K562 (cell line): ENCODE results near the gene ANXA4. TPM values are rescaled to one million over a fixed set of nuclear protein-coding genes. Genes with fewer than 3 reads are reported as not detected.

ENCODE experiments used
- ATAC-seq: fragments of 200-7000 bp; cut with Tn5 transposase; 3 replicates; pipeline ENCODE4 v1.9.1; 2020; ENCODE audit warnings: moderate library complexity
- BruUV-seq: library from RNA; stranded (reverse); fragments of 400-500 nt; replicated peaks from 2 replicates; lab custom pipeline; 2021; lab: Mats Ljungman, UMichigan
- CTCF ChIA-PET: fragments of 300-600 bp; formaldehyde crosslinking; extraction: SDS; loops from one replicate; lab custom pipeline; 2021; ENCODE audit warnings: low intra/inter-chr PET ratio; lab: Yijun Ruan, JAX
- POLR2A ChIA-PET: fragments of 300-600, 350-650 bp; sonication (Branson Sonifier 250); formaldehyde crosslinking; extraction: SDS; loops from one replicate; lab custom pipeline; 2021; ENCODE audit warnings: antibody characterized with exemption, inconsistent platforms; lab: Yijun Ruan, JAX
- DNase-seq, 4 experiments: peaks; one replicate each; pipeline versions ENCODE4 v3.0.0 to v3.0.0-alpha.2; 2011 to 2018; ENCODE audit warnings: low spot score in 3 of 4, mixed read lengths in 3 of 4; ENCODE audit errors: extremely low read depth in 1 of 4
- FAIRE-seq: peaks from 2 replicates; lab custom pipeline; 2011; peaks lifted over from hg19 to GRCh38; lab: Jason Lieb, UNC
- H2AFZ ChIP-seq: 2 replicates; pipeline ENCODE4 v1.6.0; 2011; ENCODE audit warnings: low read depth, low read length, control low read depth, inconsistent platforms
- H3K27ac ChIP-seq: fragments of 200-600 bp; 3 replicates; pipeline ENCODE4 v1.8.0; 2011; ENCODE audit warnings: low read depth, mild to moderate bottlenecking, control low read depth, inconsistent platforms, low read length, moderate library complexity, mixed read lengths; ENCODE audit errors: extremely low read depth
- H3K27me3 ChIP-seq, 2 experiments: fragments of 300-600 bp in 1 of 2; 2 replicates in 1 of 2; 3 replicates in 1 of 2; pipeline versions ENCODE4 v1.6.0 to v1.8.0; 2011; ENCODE audit warnings: inconsistent platforms in 2 of 2, low read length in 2 of 2, mild to moderate bottlenecking in 1 of 2, mixed read lengths in 1 of 2, moderate library complexity in 1 of 2; ENCODE audit not compliant: control insufficient read depth in 2 of 2, insufficient read depth in 2 of 2
- H3K36me3 ChIP-seq: fragments of 300-600 bp; 3 replicates; pipeline ENCODE4 v1.8.0; 2011; ENCODE audit warnings: mild to moderate bottlenecking, low read length, inconsistent platforms; ENCODE audit not compliant: control insufficient read depth, insufficient read depth
- H3K4me1 ChIP-seq, 2 experiments: fragments of 200-600 bp in 1 of 2; replicated peaks in 1 of 2; 2 replicates in 1 of 2; 3 replicates in 1 of 2; pipeline versions ENCODE4 v1.5.1 to v1.8.0; 2011; ENCODE audit warnings: inconsistent platforms in 2 of 2, low read length in 2 of 2, mild to moderate bottlenecking in 1 of 2, mixed read lengths in 1 of 2, moderate library complexity in 1 of 2; ENCODE audit not compliant: control insufficient read depth in 2 of 2, insufficient read depth in 2 of 2
- H3K4me2 ChIP-seq: 2 replicates; pipeline ENCODE4 v1.6.1; 2011; ENCODE audit warnings: low read length, control low read depth, inconsistent platforms, mixed read lengths; ENCODE audit not compliant: insufficient read depth
- H3K4me3 ChIP-seq: fragments of 200-600 bp; sonication (generic), shearing (Covaris generic); 2 replicates; pipeline ENCODE4 v1.5.1; 2016; ENCODE audit warnings: control low read depth, inconsistent platforms
- H3K79me2 ChIP-seq: fragments of 200-600 bp; 3 replicates; pipeline ENCODE4 v1.8.0; 2011; ENCODE audit warnings: low read length, inconsistent platforms; ENCODE audit not compliant: control insufficient read depth, insufficient read depth
- H3K9ac ChIP-seq, 2 experiments: 2 replicates each; pipeline versions ENCODE4 v1.6.0 to v1.6.1; 2011; ENCODE audit warnings: low read depth in 2 of 2, low read length in 2 of 2, control low read depth in 1 of 2, inconsistent platforms in 1 of 2, mild to moderate bottlenecking in 1 of 2, mixed read lengths in 1 of 2; ENCODE audit not compliant: insufficient read depth in 1 of 2
- H3K9me1 ChIP-seq: one replicate; pipeline ENCODE4 v1.6.0; 2011; ENCODE audit warnings: inconsistent platforms, mild to moderate bottlenecking, low read length, moderate library complexity; ENCODE audit not compliant: control insufficient read depth, insufficient read depth
- H3K9me3 ChIP-seq: replicated peaks from 2 replicates; pipeline ENCODE4 v1.5.1; 2011; ENCODE audit warnings: low read depth, low read length, inconsistent platforms; ENCODE audit not compliant: control insufficient read depth, insufficient read depth
- H4K20me1 ChIP-seq: replicated peaks from 2 replicates; pipeline ENCODE4 v1.6.1; 2011; ENCODE audit warnings: low read length, inconsistent platforms, mixed read lengths; ENCODE audit not compliant: control insufficient read depth, insufficient read depth
- CHCHD3 ChIP-seq: fragments of 250-450 bp; sonication (Bioruptor Pico); IDR thresholded peaks from 2 replicates; pipeline ENCODE4 v2.1.2; 2022; ENCODE audit warnings: mild to moderate bottlenecking
- FOXP4 ChIP-seq: sonication (generic); formaldehyde crosslinking; IDR thresholded peaks from 2 replicates; pipeline ENCODE4 v1.8.0; 2022; ENCODE audit warnings: mild to moderate bottlenecking, missing genetic modification reagents, borderline replicate concordance
- HNRNPL ChIP-seq: fragments of 200-400 bp; formaldehyde crosslinking; IDR thresholded peaks from 2 replicates; pipeline ENCODE4 v1.6.1; 2017; ENCODE audit warnings: low read depth, mild to moderate bottlenecking, low read length
- KAT7 ChIP-seq: sonication (generic); formaldehyde crosslinking; IDR thresholded peaks from 2 replicates; pipeline ENCODE4 v1.8.0; 2022; ENCODE audit warnings: missing genetic modification reagents, mild to moderate bottlenecking, borderline replicate concordance
- NFE2 ChIP-seq: IDR thresholded peaks from 2 replicates; pipeline ENCODE4 v1.6.1; 2014; ENCODE audit warnings: antibody characterized with exemption, low read depth
- RBM25 ChIP-seq: fragments of 200-400 bp; formaldehyde crosslinking; IDR thresholded peaks from 2 replicates; pipeline ENCODE4 v1.6.1; 2018; ENCODE audit warnings: low read length, low read depth, moderate library complexity; ENCODE audit not compliant: severe bottlenecking
- SRSF1 ChIP-seq: fragments of 200-400 bp; formaldehyde crosslinking; IDR thresholded peaks from 2 replicates; pipeline ENCODE4 v1.6.1; 2017; ENCODE audit warnings: mild to moderate bottlenecking, low read depth, low read length, moderate library complexity
- TAF7 ChIP-seq: fragments of 450-650 bp; IDR thresholded peaks from 2 replicates; pipeline ENCODE4 v1.6.1; 2016; ENCODE audit warnings: missing genetic modification characterization, missing compliant biosample characterization
- ZMIZ1 ChIP-seq, 2 experiments: fragments of 150-350 bp in 1 of 2; IDR thresholded peaks; 2 replicates each; pipeline ENCODE4 v1.6.1; 2012 to 2016; ENCODE audit warnings: low read depth in 2 of 2, low read length in 2 of 2, mild to moderate bottlenecking in 1 of 2, moderate library complexity in 1 of 2
- ZNF740 ChIP-seq, 3 experiments: fragments of 200-800 bp in 1 of 3; sonication (Bioruptor generic) in 1 of 3; sonication (generic) in 1 of 3; formaldehyde crosslinking in 1 of 3; IDR thresholded peaks; 2 replicates each; pipeline versions ENCODE4 v1.6.1 to v1.8.0; 2016 to 2022; ENCODE audit warnings: mild to moderate bottlenecking in 2 of 3, missing compliant biosample characterization in 2 of 3, missing genetic modification characterization in 2 of 3, missing genetic modification reagents in 1 of 3
- WGBS: fragments of 100-300 bp; shearing (Covaris generic); methylation state at CpG from one replicate; pipeline ENCODE4 v1.1.6; 2016; ENCODE audit warnings: low coverage, mixed read lengths; ENCODE audit not compliant: insufficient coverage; ENCODE audit errors: missing lambda C conversion rate; 5-methylcytosine and 5-hydroxymethylcytosine counted together
- in situ Hi-C: fragments of 300-500 bp; cut with MboI; formaldehyde crosslinking; loops from 4 replicates; pipeline ENCODE4 v1.15.0; 2018; ENCODE audit warnings: inconsistent platforms, mixed read lengths
- intact Hi-C: fragments of 100-400 bp; cut with micrococcal nuclease; formaldehyde crosslinking; loops from 2 replicates; pipeline ENCODE4 v1.14.2; 2022
- polyA plus RNA-seq, 8 experiments: library from polyadenylated mRNA; depleted of rRNA in 4 of 8; stranded (reverse) in 5 of 8; unstranded in 3 of 8; fragments of >200 nt; fragmentation: Nextera tagmentation in 2 of 8; fragmentation: Illumina TruSeq in 1 of 8; extraction: Ambion mirVana in 2 of 8; extraction: Trizol in 1 of 8; gene quantifications; 2 replicates each; pipeline versions ENCODE4 v1.2.1 to v1.2.3, GENCODE V29; 2011 to 2014; ENCODE audit warnings: inconsistent platforms in 1 of 8, missing spikeins in 1 of 8
- total RNA-seq, 7 experiments: library from RNA; depleted of rRNA in 6 of 7; stranded (reverse); fragments of >200 nt in 6 of 7; fragmentation: Illumina TruSeq in 2 of 7; extraction: Trizol in 2 of 7; gene quantifications; 2 replicates each; pipeline versions ENCODE4 v1.2.1 to v1.2.3, GENCODE V29; 2011 to 2021; ENCODE audit warnings: low replicate concordance in 1 of 7
- TF ChIP-seq, protein P1 (sequence below): fragments of 450-650 bp; formaldehyde crosslinking; IDR thresholded peaks from 2 replicates; pipeline ENCODE4 v1.4.0; 2020; ENCODE audit warnings: mild to moderate bottlenecking, moderate library complexity
- TF ChIP-seq, protein P2 (sequence below): sonication (generic); formaldehyde crosslinking; IDR thresholded peaks from 2 replicates; pipeline ENCODE4 v1.8.1; 2022; ENCODE audit warnings: missing genetic modification reagents

ANXA4 gene
- total and polyA plus RNA-seq, 9 of the 15 experiments (the other 6 are each of a cell fraction or from before 2014, with no cell fraction given): 3.4 to 13.6 (median 11.6) TPM

- no peak overlapping the region for H3K9ac ChIP-seq
- ATAC-seq: no peak
- no peaks in the 10 kb centered on the region; a peak in 1 of 5 replicates for H3K4me1 ChIP-seq
- no peak overlapping the region for H3K4me3 ChIP-seq
- H3K4me2 ChIP-seq: no peak overlapping the region
- no peak overlapping the region for H3K27ac ChIP-seq
- no peaks in the 10 kb centered on the region for H3K36me3 ChIP-seq
- no peaks in the 10 kb centered on the region for H3K9me3 ChIP-seq
- H3K9me1 ChIP-seq: no peaks in the 10 kb centered on the region
- no peak for FAIRE-seq
- intact Hi-C loops (no loop called here), in situ Hi-C loops (no loop called here)
- H3K79me2 ChIP-seq: no peaks in the 10 kb centered on the region
- ChIA-PET POLR2A (interaction anchor here (1.3 to 2.2 kb wide), 2 partner anchors 10 to 150 kb away, joined by 3 to 11 read pairs; no protein-coding TSS in a partner anchor), CTCF (no interaction called here)
- DNase-seq: no peak
- H4K20me1 ChIP-seq: no peaks in the 10 kb centered on the region
- 71% methylated on average over 1 of the region's 1 CpG for WGBS
- H3K27me3 ChIP-seq: no peaks in the 10 kb centered on the region
- no peak overlapping the region for H2AFZ ChIP-seq
- BruUV-seq: no TSS peak
- TF ChIP-seq NFE2 (no peak), KAT7 (CRISPR knock-in tag) (no peak), TAF7 (tag) (no peak), ZNF740 (CRISPR knock-in tag; IDR thresholded peaks at IDR 0.05) (no peak), ZNF740 (tag; IDR thresholded peaks at IDR 0.05) (no peak), HNRNPL (no peak), SRSF1 (no peak), RBM25 (no peak), CHCHD3 (CRISPR knock-in tag) (no peak), ZMIZ1 (IDR thresholded peaks at IDR 0.05; ENCODE audit: low read depth in 2 of 2, low read length in 2 of 2) (no peak), FOXP4 (CRISPR knock-in tag) (no peak)
- TF ChIP-seq, protein P1, sequence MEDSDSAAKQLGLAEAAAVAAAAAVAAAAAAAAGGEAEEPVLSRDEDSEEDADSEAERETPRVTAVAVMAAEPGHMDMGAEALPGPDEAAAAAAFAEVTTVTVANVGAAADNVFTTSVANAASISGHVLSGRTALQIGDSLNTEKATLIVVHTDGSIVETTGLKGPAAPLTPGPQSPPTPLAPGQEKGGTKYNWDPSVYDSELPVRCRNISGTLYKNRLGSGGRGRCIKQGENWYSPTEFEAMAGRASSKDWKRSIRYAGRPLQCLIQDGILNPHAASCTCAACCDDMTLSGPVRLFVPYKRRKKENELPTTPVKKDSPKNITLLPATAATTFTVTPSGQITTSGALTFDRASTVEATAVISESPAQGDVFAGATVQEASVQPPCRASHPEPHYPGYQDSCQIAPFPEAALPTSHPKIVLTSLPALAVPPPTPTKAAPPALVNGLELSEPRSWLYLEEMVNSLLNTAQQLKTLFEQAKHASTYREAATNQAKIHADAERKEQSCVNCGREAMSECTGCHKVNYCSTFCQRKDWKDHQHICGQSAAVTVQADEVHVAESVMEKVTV (CRISPR knock-in tag): no peak
- TF ChIP-seq, protein P2, sequence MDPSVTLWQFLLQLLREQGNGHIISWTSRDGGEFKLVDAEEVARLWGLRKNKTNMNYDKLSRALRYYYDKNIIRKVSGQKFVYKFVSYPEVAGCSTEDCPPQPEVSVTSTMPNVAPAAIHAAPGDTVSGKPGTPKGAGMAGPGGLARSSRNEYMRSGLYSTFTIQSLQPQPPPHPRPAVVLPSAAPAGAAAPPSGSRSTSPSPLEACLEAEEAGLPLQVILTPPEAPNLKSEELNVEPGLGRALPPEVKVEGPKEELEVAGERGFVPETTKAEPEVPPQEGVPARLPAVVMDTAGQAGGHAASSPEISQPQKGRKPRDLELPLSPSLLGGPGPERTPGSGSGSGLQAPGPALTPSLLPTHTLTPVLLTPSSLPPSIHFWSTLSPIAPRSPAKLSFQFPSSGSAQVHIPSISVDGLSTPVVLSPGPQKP (CRISPR knock-in tag): no peak
Measured at GRCh38 chr2:69790601-69790959, 48.6 kb downstream of the ANXA4 start.
